HTERT RPE-1 (cell line): ENCODE measurements around the gene ACADM.
"Not testable (repeated sequence)": the region's sequence is repeated elsewhere in the genome, so short reads cannot be mapped to it uniquely, and the experiment has no call there.

Source experiments
- in situ Hi-C: fragments of 300-500 bp; cut with MboI; formaldehyde crosslinking; loops from 4 replicates; pipeline ENCODE4 v1.14.3; 2020; ENCODE audit warnings: low sequenced_read_pairs

Gene ACADM

GRCh38 chr1:75724472-75725022 is at the start of gene ACADM:
Gene ACADM, plus strand, starts transcription at chr1:75724709. Its CDS starts 79 bp downstream, at chr1:75724788.
- in situ Hi-C loops, result no loop called here

DNA sequence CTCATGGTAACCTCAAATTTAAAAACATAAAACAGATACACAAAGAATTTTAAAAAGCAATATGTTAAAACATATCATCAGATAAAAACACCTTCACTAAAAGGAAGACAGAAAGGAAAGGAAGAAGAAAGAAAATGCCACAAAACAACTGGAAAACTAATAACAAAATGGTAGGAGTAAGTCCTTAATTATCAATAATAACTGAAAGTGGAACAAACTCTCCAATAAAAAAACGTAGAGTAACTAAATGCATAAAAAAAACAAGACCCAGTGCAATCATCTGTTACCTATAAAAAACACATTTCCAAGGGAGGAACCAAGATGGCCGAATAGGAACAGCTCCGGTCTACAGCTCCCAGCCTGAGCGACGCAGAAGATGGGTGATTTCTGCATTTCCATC is 47.1 kb upstream of the ACADM start:
- in situ Hi-C loops, result no loop called here

DNA sequence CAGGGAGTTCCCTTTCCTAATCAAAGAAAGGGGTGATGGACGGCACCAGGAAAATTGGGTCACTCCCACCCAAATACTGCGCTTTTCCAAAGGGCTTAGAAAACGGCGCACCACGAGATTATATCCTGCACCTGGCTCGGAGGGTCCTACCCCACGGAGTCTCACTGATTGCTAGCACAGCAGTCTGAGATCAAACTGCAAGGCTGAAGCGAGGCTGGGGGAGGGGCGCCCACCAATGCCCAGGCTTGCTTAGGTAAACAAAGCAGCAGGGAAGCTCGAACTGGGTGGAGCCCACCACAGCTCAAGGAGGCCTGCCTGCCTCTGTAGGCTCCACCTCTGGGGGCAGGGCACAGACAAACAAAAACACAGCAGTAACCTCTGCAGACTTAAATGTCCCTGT is 46.5 kb upstream of the ACADM start:
- in situ Hi-C loops, result not testable (repeated sequence)

DNA sequence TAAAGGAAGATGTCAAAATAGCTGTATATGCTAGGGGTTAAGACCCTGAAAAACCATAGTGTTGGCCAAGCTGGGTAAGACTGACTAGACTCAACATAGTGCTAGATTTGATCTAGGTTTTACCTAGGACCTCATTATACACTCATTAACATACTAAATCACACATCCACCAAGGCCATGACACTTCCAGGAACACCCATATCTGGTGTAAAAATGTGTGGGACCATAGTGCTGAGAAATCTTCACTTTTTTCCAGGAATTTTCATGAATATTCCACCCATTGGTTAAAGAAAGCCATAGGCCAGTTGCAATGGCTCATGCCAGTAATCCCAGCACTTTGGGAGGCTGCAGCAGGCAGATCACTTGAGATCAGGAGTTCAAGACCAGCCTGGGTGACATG is 34.0 kb upstream of the ACADM start:
- in situ Hi-C loops, result no loop called here

DNA sequence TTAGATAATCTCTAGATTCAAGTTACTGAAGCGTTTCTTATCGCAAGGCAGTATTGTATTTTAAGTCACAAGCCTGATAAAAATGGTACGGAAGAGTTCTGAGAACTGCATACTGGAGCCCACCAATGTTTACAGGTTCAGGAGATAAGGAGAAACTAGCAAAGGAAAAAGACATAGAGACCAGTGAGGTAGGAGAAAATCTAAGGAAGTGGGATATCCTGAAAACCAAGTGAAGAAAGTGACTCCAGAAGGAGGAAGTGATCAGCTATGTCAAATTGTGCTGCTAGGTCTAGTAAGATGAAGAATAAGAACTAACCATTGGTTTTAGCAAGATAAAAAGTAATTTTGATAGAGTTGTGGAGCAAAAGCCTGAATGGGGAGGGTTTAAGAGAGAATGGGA is 31.0 kb upstream of the ACADM start:
- in situ Hi-C loops, result no loop called here

GRCh38 chr1:75696000-75696399 is 28.5 kb upstream of the ACADM start:
- in situ Hi-C loops, result no loop called here

GRCh38 chr1:75707191-75707590 is 17.3 kb upstream of the ACADM start:
- in situ Hi-C loops, result no loop called here

- in situ Hi-C loops, result no loop called here
Observed at GRCh38 chr1:75708910-75709309, 15.6 kb upstream of the ACADM start.

- in situ Hi-C loops, result no loop called here
Observed at GRCh38 chr1:75710832-75711231, 13.7 kb upstream of the ACADM start.

- in situ Hi-C loops, result no loop called here
Observed at GRCh38 chr1:75711846-75712245, 12.7 kb upstream of the ACADM start.

DNA sequence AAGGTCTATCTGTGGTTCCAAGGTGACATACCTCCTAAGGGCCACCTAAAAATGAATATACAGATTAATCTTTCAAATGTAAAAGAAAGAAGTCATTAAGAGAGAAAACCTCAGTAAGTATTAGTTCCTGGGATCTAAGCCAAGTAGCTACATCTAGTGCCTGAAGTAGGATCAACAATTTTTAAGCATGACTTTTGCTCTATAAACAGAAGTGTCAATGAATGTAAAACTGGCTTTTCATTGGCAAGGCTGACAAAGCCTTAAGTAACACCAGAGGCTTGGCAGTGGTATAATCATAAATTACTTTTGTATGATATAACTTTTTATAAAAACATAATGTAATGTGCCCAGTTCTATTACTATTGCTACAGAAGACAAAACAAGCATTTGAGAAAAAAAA is 12.2 kb upstream of the ACADM start:
- in situ Hi-C loops, result no loop called here

GRCh38 chr1:75719810-75720209 is 4.7 kb upstream of the ACADM start:
- in situ Hi-C loops, result no loop called here

DNA sequence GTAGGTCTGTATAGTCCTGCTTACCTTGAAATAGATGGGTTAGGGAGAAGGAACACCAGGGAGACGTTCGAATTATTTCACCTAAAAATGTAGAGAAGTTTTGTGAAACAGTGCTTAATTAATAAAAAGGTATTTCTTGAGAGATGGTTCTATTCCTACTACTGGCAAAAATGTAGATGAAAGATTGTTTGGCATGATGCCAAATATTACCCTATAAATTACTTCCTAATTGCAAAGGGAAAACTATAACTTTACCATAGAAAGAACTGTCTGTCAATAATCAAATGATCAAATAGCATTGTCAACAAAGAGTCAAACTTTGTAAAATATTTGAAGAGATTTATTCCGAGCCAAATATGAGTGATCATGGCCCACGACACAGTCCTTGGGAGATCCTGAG is 4.2 kb upstream of the ACADM start:
- in situ Hi-C loops, result no loop called here

GRCh38 chr1:75720820-75721219 is 3.7 kb upstream of the ACADM start:
- in situ Hi-C loops, result no loop called here

DNA sequence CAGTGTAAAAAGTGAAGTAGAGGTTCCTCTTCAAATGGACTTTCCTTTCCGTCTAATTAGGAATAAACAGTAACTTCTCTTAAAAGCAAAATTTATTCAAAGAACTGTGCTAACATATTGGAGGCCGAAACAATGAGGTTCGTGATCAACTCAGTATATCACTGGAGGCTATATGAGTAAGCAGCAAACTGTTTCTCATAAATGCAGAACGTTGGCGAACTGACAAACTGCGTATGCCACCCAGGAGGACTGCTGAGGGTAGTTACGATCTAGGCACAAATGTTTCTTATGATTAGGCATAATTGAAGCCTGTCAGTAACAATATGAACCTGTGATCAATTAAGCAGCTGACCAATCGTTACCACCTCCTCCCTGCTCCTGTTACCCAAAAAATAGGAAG is 2.3 kb upstream of the ACADM start:
- in situ Hi-C loops, result not testable (repeated sequence)

GRCh38 chr1:75722966-75723365 is 1.5 kb upstream of the ACADM start:
- in situ Hi-C loops, result no loop called here

GRCh38 chr1:75723989-75724471 is 479 bp upstream of the ACADM start:
- in situ Hi-C loops, result no loop called here

DNA sequence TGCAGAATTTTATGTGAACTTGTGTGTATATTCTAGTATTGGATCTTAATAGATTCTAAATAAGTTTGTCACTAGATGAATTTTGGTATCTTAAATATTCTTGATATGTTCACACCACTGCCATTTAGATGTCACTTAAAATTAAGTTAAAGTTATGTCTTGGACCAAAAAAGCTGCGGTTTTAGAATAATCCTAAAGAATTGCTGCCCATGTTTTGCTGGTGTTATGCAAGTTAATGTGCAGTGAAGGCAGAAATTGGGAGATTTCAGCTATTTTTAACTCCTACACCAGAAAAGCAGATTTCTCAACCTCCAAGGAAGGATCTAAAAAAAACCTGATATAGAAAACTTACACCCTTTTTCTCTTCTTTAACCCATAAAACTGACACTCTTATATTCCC is 757 bp downstream of the ACADM start:
- in situ Hi-C loops, result no loop called here

GRCh38 chr1:75725861-75726361 is 1.4 kb downstream of the ACADM start:
- in situ Hi-C loops, result no loop called here

DNA sequence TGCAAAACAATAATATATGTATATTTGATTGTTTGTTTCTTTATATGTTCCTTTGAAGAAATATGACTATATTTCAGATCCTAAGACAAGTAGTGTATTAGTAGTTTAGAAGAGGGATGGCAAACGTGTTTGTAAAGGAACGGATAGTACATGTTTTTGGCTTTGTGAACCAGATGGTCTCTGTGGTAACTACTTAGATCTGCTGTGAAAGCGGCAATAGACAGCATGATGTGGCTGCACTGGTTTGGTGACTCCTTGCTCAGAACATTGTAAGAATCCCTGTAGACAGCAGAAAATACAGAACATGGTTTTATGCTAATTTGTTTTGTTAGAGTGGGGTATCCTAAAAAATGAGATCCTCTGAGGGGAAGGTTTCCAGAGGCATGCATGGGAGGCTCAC is 3.1 kb downstream of the ACADM start:
- in situ Hi-C loops, result no loop called here

- in situ Hi-C loops, result no loop called here
Observed at GRCh38 chr1:75730432-75730831, 5.9 kb downstream of the ACADM start.

GRCh38 chr1:75731881-75732280 is 7.4 kb downstream of the ACADM start:
- in situ Hi-C loops, result no loop called here

GRCh38 chr1:75732703-75733102 is 8.2 kb downstream of the ACADM start:
- in situ Hi-C loops, result no loop called here
